NK-92 (cell line): ENCODE data around the gene MAPK8IP3.
"Not testable (repeated sequence)": the region's sequence is repeated elsewhere in the genome, so short reads cannot be mapped to it uniquely, and the experiment has no call there.

ENCODE experiments used
- DNase-seq: peaks from one replicate; lab custom pipeline; 2025; ENCODE audit not compliant: unreplicated experiment; lab: John Stamatoyannopoulos, UW

Gene MAPK8IP3

DNA sequence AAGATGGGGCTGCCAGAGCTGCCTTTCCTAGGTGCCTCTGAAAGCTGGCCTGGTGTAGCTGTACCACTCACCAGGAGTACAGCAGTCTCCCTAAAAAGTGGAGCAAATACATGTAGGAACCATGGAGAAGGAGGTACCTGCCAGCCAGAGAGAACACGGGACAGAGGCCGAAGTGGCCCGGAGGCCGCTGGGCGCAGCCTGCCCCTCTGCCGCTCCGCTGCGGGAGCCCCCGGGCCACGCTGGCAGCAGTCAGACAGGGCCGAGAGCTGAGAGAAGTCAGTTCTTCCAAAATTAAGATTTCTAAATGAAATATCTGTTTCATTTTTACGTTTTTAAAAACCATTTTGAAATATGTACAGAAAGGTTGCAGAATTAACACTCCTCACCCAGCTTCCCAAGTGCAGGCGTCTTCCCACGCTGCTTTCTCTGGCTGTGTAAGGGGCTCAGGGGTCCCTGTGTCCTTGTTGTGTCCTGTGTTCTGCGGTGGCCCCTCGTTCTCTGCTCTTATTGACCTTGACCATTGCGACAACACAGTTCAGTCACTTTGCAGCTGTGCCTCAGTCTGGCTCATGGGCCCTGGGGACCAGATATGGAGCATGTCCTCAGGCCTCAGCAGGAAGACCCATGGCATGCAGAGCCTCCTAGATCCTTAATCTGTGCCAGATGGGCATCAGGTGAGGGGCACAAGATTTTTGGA is 5.0 kb downstream of the MAPK8IP3 start:
- DNase-seq: no peak

DNA sequence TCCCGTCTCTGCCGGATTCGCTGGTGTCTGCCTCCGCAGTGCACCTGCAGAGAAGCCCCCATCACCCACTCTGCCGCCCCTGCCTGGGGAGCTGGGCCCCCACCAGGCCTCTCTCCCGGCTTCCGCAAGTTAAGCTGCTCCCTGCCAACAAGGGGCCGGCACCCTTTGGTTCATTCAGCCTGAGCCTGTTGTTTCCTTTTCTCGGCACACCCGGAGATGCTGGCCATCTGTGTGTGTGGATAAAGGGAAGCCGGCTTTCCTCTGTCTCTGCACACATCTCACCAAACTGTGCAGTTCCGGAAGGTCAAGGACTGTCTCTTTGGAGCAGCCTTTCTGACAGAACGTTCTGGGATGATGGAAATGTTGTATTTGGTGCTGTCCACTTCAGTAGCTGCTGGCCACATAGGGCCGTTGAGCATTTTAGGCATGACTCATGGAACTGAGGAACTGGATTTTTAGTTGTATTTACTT is 6.8 kb downstream of the MAPK8IP3 start:
- no peak for DNase-seq

- DNase-seq: no peak
These were observed 7.3 kb downstream of the MAPK8IP3 start for GRCh38 chr16:1713331-1713730.

GRCh38 chr16:1713933-1714332 is 7.9 kb downstream of the MAPK8IP3 start:
- no peak for DNase-seq

- DNase-seq: no peak
These were observed 9.2 kb downstream of the MAPK8IP3 start for GRCh38 chr16:1715220-1715619.

DNA sequence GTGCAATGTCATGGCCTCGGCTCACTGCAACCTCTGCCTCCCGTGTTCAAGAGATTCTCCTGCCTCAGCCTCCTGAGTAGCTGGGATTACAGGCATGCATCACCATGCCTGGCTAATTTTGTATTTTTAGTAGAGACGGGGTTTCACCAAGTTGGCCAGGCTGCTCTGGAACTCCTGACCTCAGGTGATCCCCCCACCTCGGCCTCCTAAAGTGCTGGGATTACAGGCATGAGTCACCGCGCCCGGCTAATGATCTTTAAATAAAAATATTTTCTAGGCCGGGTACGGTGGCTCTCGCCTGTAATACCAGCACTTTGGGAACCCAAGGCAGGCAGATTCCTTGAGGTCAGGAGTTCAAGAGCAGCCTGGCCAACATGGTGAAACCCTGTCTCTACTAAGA is 12.2 kb downstream of the MAPK8IP3 start:
- not testable (repeated sequence) for DNase-seq

DNA sequence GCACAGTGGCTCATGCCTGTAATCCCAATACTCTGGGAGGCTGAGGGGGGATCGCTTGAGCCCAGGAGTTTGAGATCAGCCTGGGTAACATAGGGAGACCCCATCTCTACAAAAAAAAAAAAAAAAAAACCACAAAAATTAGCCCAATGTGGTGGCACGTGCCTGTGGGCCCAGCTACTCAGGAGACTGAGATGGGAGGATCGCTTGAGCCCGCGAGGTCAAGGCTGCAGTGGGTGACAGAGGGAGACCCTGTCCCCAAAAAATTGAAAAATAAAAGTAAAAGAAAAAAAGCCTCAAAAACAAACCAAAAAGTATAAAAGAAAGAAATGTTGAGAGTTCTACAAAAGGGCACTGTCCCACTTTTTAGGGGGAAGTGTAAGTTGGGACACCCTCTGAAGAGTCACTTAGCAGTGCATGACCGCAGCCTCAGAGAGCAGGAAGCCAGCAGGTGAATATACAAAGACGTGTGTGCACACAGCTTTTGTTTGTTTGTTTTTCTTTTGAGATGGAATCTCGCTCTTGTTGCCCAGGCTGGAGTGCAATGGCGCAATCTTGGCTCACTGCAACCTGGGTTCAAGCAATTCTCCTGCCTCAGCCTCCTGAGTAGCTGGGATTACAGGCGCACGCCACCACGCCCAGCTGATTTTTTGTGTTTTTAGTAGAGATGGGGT is 13.7 kb downstream of the MAPK8IP3 start:
- DNase-seq: not testable (repeated sequence)

GRCh38 chr16:1721372-1721771 is 15.4 kb downstream of the MAPK8IP3 start:
- DNase-seq: no peak

- no peak for DNase-seq
These were observed 17.6 kb downstream of the MAPK8IP3 start for GRCh38 chr16:1723450-1724147.

DNA sequence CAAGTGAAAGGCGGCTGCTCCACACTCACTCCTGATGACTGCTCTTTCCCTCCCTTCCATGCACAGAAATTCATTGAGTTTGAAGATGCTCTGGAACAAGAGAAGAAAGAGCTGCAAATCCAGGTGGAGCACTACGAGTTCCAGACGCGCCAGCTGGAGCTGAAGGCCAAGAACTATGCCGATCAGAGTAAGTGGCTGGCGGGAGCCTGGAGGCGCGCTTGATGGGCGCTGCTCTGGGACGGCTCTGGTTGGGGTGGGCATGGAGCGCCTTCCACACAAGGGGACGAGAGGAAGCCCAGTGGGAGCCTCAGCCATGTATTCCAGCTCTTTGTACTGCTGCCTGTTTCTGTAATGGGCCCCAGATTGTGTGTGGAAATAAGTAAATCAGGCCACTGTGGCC is 18.5 kb downstream of the MAPK8IP3 start:
- no peak for DNase-seq

DNA sequence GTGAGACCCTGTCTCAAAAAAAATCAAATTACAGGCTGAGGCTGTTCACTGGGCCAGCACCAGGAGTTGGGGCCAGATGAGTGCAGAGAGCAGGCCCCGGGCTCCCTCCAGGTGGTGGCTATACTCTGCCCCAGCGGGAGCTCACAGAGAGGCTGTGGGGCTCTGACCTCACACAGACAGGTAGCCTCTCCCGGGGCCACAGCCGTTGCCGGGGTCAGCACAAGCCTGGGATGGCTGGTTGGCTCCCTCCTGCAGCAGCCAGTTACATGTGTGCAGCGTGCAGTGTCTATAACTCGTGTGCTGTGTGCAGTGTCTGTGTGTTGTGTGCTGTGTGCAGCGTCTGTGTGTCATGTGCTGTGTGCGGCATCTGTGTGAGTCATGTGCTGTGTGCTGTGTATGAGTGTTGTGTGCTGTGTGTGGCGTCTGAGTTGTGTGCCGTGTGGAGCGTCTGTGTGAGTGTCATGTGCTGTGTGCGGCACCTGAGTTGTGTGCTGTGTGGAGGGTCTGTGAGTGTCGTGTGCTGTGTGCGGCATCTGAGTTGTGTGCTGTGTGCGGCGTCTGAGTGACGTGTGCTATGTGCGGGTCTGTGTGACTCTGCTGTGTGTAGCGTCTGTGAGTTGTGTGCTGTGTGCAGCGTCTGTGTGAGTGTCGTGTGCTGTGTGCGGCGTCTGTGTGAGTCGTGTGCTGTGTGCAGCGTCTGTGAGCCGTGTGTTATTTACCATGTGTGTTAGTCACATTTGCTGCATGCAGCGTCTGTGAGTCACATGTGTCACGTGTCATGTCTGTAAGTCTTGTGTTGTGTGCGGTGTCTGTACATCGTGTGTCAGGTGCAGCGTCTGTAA is 20.9 kb downstream of the MAPK8IP3 start:
- no peak for DNase-seq

DNA sequence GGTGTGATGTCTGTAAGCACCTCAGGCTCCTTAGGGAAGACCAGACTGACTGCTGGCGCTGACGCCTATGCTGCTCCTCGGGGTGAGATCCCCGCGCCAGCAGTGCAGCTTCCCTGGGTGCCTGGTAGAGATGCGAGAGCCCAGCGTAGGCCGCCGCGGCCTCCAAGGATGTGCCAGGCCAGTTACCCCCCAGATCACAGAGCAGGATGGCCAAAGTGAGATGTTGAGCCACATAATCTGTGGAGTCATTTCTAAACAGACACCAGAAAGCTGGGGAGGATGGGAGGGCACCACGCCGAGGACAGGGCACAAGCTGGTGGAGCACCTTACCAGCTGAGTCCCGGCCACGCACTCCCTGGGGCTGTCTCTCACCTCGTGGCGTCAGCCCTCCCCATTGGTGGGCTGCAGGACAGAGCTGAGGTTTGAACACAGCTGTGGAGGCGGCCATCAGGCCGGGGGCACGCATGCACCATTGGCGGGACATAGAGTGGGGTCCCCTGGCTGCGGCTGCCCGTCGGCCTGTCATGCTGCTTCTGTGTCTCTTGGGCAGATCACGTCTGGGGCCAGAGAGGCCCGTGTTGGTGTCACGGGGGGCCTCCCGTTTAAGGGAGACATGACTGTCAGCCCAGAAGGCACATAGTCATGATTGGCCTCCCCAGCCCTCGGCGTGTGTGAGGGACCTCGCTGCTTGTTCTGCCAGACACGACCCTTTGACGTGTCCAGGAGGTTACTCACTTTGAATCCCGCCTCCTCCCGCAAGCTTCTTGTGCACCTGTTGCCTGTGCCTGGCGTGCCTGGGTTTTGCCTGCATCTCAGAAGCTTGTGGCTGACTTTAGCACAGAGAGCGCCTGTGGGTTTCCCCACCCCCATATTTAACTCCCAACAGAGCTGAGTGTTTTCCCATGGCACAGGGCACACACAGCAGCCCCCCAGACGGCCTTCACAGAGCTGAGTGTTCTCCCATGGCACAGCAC is 21.9 kb downstream of the MAPK8IP3 start:
- DNase-seq: no peak

- no peak for DNase-seq
These were observed 23.0 kb downstream of the MAPK8IP3 start for GRCh38 chr16:1729026-1729425.

DNA sequence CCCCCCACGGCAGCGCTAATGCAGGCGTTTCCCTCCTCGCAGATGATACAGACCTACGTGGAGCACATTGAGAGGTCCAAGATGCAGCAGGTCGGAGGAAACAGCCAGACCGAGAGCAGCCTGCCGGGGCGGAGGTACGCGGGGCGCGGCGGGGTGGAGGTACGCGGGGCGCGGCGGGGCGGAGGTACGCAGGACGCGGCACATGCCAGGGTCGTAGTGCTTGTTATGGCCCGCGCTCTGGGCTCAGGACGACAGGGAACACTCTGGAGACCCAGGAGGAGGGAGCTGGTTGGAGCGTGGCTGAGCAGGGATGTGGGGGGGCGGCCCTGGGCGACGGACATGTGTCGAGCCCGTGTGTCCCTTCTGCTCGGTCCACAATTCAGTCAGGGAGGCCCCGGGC is 23.4 kb downstream of the MAPK8IP3 start:
- no peak for DNase-seq

GRCh38 chr16:1731073-1731472 is 25.1 kb downstream of the MAPK8IP3 start:
- DNase-seq: no peak

- no peak for DNase-seq
These were observed 25.6 kb downstream of the MAPK8IP3 start for GRCh38 chr16:1731603-1732002.

DNA sequence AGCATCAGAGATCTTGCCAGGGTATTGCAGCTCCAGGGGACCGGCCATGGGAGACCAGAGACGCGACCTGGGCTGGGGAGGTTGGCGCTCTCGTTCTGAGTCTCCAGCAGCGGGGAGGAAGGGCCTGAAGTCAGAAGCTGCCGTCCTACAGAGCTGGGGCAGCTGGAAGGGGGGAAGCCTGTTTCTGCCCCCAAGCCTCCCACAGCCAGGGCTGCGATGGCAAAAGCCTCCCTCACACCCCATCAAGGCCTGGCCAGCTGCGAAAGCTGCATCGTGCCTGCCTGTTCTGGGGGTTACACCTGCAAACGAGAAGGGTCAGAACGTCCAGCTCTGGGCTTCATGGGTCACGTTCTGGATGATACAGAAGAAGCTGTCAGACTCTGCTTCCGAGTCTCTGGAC is 26.1 kb downstream of the MAPK8IP3 start:
- DNase-seq: no peak

- DNase-seq: not testable (repeated sequence)
These were observed 26.6 kb downstream of the MAPK8IP3 start for GRCh38 chr16:1732551-1732987.

DNA sequence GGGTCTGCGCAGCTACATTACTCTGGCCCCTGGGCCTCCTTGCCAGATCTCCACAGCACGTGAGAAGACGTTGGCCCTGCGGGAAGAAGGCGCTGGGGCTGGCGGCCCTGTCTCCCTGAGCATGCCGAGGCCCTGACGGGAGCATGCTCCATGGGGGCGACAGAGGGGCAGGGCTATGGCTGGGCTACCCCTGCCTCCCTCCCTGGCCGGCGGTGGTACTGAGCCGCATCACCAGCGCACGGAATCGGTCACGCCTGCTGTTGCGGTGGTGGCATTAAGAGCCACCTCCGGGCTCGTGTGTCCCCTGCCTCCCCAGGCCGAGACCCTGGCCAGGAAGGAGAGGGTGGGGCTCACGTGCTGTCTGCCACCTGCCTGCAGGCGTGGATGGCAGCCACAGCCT is 28.1 kb downstream of the MAPK8IP3 start:
- no peak for DNase-seq

GRCh38 chr16:1734816-1735215 is 28.8 kb downstream of the MAPK8IP3 start:
- no peak for DNase-seq
